HFFc6 (cell line): ENCODE results near the gene PKHD1. TPM values are rescaled to one million over a fixed set of nuclear protein-coding genes. Genes with fewer than 3 reads are reported as not detected.

Experiments used
- DNase-seq: peaks from one replicate; pipeline ENCODE4 v3.0.0-alpha.2; 2018
- H3K27ac Mint-ChIP-seq: 2 replicates; pipeline ENCODE4 v1.8.0; 2020; ENCODE audit warnings: mild to moderate bottlenecking, mixed read lengths
- H3K27me3 Mint-ChIP-seq: 2 replicates; pipeline ENCODE4 v1.8.0; 2021; ENCODE audit warnings: mild to moderate bottlenecking, moderate library complexity, mixed read lengths; ENCODE audit not compliant: insufficient read depth
- H3K36me3 Mint-ChIP-seq: 2 replicates; pipeline ENCODE4 v1.8.0; 2021; ENCODE audit warnings: low read depth, mixed read lengths
- H3K4me1 Mint-ChIP-seq: 2 replicates; pipeline ENCODE4 v1.8.0; 2020; ENCODE audit warnings: low read depth, mixed read lengths
- H3K4me3 Mint-ChIP-seq: 2 replicates; pipeline ENCODE4 v1.8.0; 2020; ENCODE audit warnings: mild to moderate bottlenecking, moderate library complexity, mixed read lengths
- H3K9me3 Mint-ChIP-seq: 2 replicates; pipeline ENCODE4 v1.8.0; 2020; ENCODE audit warnings: mild to moderate bottlenecking, mixed read lengths
- long read RNA-seq: library from polyadenylated mRNA; unstranded; transcript quantifications from one replicate; pipeline ENCODE4 v2.0.0, GENCODE V29; 2019
- total RNA-seq, 6 experiments: library from RNA; stranded (reverse); fragmentation: NEBNext Ultra II Directional; extraction: Animal tissue kit (Norgen Biotek cat#: 25700); gene quantifications; 2 replicates in 1 of 6; 3 replicates in 5 of 6; pipeline ENCODE4 v1.2.3, GENCODE V29; 2021
- TF ChIP-seq, protein P1 (sequence below): fragments of 200-600 bp; sonication (generic); IDR thresholded peaks from 2 replicates; pipeline ENCODE4 v1.5.0; 2021; ENCODE audit warnings: antibody characterized with exemption, mild to moderate bottlenecking

The PKHD1 gene, protein sequence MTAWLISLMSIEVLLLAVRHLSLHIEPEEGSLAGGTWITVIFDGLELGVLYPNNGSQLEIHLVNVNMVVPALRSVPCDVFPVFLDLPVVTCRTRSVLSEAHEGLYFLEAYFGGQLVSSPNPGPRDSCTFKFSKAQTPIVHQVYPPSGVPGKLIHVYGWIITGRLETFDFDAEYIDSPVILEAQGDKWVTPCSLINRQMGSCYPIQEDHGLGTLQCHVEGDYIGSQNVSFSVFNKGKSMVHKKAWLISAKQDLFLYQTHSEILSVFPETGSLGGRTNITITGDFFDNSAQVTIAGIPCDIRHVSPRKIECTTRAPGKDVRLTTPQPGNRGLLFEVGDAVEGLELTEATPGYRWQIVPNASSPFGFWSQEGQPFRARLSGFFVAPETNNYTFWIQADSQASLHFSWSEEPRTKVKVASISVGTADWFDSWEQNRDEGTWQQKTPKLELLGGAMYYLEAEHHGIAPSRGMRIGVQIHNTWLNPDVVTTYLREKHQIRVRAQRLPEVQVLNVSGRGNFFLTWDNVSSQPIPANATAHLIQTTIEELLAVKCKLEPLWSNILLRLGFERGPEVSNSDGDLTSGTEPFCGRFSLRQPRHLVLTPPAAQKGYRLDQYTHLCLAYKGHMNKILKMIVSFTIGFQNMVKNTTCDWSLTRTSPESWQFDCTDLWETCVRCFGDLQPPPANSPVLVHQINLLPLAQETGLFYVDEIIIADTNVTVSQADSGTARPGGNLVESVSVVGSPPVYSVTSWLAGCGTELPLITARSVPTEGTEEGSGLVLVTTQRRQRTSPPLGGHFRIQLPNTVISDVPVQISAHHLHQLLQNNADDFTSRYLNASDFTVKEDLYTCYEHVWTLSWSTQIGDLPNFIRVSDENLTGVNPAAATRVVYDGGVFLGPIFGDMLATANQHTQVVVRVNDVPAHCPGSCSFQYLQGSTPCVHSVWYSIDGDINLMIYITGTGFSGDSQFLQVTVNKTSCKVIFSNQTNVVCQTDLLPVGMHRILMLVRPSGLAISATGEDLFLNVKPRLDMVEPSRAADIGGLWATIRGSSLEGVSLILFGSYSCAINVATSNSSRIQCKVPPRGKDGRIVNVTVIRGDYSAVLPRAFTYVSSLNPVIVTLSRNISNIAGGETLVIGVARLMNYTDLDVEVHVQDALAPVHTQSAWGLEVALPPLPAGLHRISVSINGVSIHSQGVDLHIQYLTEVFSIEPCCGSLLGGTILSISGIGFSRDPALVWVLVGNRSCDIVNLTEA (N-terminal part only)
- not detected for total RNA-seq
- long read RNA-seq, partial matches to known transcripts = 0 of 1 reads
- long read RNA-seq, other reads (novel, unspliced or antisense) = 1 of 1 reads

DNA sequence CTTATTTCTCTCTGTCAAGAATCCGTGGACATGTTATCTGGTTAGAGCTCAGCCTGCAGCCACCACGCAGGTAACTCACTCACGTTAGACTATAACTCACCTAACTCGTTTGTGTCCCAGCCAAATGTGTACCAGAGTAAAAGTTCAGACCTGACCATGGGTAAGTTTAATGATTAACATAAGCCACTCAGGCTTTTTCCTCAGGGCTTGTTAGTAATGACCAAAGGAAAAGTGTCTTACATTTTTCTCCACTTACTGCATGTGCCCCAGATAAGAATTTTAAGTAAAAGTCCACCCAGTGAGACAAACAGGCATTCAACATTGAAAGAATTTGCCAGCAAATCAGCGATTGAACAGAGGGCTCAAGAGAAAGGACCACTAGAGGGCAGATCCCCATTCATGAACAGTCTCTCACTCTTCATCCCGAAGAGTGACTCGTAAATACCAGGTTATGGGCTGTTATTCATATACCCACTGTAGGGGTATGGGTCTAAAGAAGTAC lies at the start of gene PKHD1:
TSS of gene PKHD1 (minus strand) at position 116 of the 502 bp plus-strand sequence. CDS start 2,680 bp downstream, outside the sequence.
- no peaks in the 10 kb centered on the region for H3K36me3 Mint-ChIP-seq
- H3K9me3 Mint-ChIP-seq = no peaks in the 10 kb centered on the region
- peaks cover 4% of the 10 kb centered on the region for H3K27me3 Mint-ChIP-seq
- no peak within 1 kb of the TSS for H3K4me3 Mint-ChIP-seq
- TF ChIP-seq, protein P1, sequence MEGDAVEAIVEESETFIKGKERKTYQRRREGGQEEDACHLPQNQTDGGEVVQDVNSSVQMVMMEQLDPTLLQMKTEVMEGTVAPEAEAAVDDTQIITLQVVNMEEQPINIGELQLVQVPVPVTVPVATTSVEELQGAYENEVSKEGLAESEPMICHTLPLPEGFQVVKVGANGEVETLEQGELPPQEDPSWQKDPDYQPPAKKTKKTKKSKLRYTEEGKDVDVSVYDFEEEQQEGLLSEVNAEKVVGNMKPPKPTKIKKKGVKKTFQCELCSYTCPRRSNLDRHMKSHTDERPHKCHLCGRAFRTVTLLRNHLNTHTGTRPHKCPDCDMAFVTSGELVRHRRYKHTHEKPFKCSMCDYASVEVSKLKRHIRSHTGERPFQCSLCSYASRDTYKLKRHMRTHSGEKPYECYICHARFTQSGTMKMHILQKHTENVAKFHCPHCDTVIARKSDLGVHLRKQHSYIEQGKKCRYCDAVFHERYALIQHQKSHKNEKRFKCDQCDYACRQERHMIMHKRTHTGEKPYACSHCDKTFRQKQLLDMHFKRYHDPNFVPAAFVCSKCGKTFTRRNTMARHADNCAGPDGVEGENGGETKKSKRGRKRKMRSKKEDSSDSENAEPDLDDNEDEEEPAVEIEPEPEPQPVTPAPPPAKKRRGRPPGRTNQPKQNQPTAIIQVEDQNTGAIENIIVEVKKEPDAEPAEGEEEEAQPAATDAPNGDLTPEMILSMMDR = peak; percentile 66
- no peaks in the 10 kb centered on the region for H3K4me1 Mint-ChIP-seq
- H3K27ac Mint-ChIP-seq = no peak within 1 kb of the TSS
- no peak for DNase-seq

DNA sequence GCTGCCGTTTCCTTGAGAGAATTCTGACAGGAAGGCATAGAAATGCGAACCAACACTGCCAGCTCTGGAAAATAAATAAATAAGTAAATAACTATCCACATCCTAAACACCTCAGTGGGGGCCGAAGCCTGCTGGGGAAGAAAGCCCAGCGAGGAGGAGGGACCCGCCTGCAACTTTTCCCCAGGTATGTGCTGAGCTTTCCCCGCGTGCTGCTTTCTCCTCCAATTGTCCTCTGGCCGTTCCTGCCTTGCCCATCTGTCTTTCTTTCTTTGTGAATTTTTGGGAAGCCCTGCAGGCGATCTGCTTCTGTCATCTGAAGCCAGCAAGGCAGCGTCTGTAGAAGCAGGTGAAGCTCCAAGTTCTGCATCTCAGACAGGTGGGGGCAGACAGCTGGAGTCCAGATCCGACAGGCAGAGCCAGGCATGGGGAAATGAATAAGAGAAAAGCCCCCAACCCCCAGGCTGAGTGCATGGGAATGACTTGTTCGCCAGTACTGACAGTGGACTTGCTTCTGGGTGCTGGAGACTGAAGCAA lies 49.6 kb upstream of the PKHD1 start:
- TF ChIP-seq, protein P1 = no peak
- Mint-ChIP-seq H3K27ac (no peak overlapping the region), H3K36me3 (no peaks in the 10 kb centered on the region), H3K9me3 (no peaks in the 10 kb centered on the region), H3K27me3 (peaks cover 16% of the 10 kb centered on the region), H3K4me3 (no peak overlapping the region), H3K4me1 (no peaks in the 10 kb centered on the region)
- no peak for DNase-seq

DNA sequence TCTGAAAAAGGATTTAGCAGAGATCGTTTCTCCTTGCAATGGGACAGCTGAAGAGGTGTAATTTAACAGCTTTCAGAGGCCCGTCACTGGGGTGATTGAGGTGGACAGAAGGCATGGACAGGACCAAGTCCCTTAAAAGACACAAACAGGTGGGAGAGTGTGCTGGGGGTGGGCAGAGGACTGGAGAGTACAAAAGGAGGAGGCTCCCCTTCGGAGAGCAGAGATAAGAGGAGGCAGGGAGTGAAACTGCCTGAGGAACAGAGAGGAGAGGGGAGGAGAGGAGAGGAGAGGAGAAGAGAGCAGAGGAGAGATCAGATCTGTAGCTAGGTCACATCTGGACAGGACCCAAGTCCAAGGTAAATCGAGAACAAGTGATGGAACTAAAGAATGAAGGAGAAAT lies 48.6 kb upstream of the PKHD1 start:
- H3K36me3 Mint-ChIP-seq = no peaks in the 10 kb centered on the region
- no peak overlapping the region for H3K4me3 Mint-ChIP-seq
- H3K27me3 Mint-ChIP-seq = peaks cover 17% of the 10 kb centered on the region
- no peak overlapping the region for H3K27ac Mint-ChIP-seq
- H3K9me3 Mint-ChIP-seq = no peaks in the 10 kb centered on the region
- no peaks in the 10 kb centered on the region for H3K4me1 Mint-ChIP-seq
- TF ChIP-seq, protein P1 = no peak
- no peak for DNase-seq

DNA sequence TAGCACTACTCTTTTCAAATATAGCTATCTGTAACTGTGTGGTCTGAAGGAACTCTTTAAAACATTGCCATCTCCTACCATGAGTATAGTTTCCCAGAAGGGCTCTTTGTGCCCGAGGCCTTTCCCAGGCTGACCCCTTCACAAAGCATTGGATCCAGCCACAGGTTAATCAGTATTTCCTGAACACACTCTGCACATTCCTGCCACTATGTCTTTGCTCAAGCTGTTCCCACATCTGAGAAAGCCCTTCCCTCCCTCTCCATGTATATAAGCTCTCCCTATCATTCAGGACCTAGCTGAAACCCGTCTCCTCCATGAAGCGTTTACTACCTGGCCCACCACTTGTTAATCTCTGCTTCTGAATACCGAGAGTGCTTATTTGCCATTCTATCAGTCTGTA lies 47.8 kb upstream of the PKHD1 start:
- no peak overlapping the region for H3K27ac Mint-ChIP-seq
- H3K36me3 Mint-ChIP-seq = no peaks in the 10 kb centered on the region
- H3K4me3 Mint-ChIP-seq = no peak overlapping the region
- TF ChIP-seq, protein P1 = no peak
- H3K27me3 Mint-ChIP-seq = peaks cover 17% of the 10 kb centered on the region
- H3K4me1 Mint-ChIP-seq = no peaks in the 10 kb centered on the region
- no peaks in the 10 kb centered on the region for H3K9me3 Mint-ChIP-seq
- no peak for DNase-seq

DNA sequence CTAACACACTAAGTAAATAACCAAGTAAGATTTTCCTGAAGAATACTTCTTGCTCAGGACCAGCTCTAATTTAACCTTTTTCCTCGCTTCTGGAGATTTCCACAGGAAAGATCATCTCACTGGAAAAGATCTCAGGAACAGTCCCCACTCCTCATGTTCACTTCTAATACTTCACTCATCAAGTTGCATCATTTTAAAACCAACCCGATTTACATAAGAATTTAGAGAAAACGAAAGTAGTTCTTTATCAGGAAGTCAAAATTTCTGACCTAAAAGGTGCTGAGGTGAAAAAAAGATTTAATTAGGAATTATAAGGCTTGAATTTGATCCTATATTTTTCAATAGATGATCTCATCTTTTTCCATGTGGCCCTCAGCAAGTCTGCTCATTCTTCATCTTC lies 46.6 kb upstream of the PKHD1 start:
- no peak for DNase-seq
- H3K4me1 Mint-ChIP-seq = no peaks in the 10 kb centered on the region
- H3K27ac Mint-ChIP-seq = no peak overlapping the region
- TF ChIP-seq, protein P1 = no peak
- no peak overlapping the region for H3K4me3 Mint-ChIP-seq
- no peaks in the 10 kb centered on the region for H3K9me3 Mint-ChIP-seq
- no peaks in the 10 kb centered on the region for H3K36me3 Mint-ChIP-seq
- H3K27me3 Mint-ChIP-seq = peaks cover 17% of the 10 kb centered on the region
